ENCODE results near the gene IMMP2L.

The IMMP2L gene

GRCh38 chr7:110929480-110930249, 632.6 kb downstream of the IMMP2L start:
- DNase-seq (ENCODE audit: low spot score) = no peak

DNA sequence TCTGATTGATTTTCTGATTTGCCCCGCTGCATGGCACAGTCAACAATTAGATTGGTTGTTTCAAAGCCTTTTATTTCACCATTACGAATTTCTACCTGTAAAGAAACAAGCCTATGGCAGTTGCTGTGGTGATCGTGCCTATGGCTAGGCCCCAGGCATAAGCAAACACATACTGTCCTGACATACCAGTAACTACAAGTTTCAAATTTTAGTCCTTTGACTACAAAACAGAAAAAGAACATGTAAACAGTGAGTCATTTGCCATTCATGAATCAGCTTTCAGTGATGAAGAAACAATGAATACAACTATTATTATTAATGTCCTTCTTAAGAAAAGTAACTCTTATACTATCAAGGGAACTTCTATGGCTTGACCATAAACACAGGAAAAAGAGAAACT, 639.4 kb downstream of the IMMP2L start:
- DNase-seq (ENCODE audit: low spot score) = no peak

GRCh38 chr7:110921595-110922151, 640.6 kb downstream of the IMMP2L start:
- DNase-seq (ENCODE audit: low spot score) = no peak

DNA sequence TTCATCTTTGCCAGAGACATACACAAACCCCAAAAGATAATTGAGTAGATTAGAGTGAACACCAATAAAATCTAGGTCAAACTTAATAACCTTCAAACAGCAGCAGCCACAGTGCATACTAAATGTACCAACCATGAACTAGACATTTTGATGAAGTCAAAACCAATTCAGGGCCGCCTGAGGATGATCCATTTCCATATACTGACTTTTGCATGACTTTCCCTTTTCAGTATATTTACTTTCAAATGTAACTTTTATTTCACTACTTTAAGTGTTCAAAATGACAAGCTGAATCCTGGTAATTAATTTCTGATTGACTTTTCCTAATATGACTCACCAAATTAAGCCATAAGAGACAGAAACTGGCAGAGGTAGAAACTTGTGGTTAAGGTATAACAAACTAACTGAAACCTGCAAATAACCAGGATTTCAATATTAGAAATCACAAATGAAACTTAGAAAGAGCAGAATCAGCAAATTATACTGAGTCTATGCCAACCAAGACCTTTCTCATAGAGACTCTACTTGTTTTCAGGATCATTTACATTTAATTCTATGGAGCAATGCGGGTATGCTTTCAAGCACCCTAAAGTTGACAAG, 643.2 kb downstream of the IMMP2L start:
- no peak for DNase-seq (ENCODE audit: low spot score)

DNA sequence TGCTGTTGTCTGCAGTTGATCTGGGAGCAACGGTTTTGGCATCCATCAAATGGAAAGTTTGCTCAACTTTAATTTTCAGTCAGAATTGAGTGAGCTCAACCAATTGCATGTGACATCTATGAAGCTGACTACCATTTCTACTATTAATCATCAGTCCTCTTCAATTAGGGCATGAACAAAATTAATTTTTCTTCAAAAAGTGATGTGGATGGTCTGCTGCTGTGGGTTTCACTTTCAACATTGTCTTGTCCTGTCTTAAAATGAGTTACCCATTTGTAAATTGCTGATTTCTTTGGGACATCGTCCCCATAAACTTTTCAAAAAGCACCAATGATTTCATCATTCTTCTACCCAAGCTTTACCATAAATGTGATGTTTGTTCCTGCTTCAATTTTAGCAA, 648.0 kb downstream of the IMMP2L start:
- no peak for DNase-seq (ENCODE audit: low spot score)

DNA sequence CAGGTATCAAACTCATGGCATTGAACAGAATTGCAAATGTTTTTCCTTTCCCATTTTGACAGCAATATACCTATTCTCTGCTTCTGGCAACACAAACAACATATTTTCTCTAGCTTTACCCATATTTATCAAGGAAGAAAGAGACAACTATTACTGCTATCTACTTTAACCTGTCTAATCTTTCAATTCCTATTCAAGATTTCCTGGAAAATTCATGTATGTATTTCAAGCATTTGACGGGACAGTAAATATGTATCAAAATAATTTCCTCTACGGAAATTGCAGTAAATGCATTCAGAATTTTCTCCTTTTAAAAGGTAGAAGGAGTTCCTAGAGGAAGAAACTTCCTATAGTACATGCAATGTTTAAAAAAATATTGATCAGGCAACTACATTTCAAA, 650.7 kb downstream of the IMMP2L start:
- DNase-seq (ENCODE audit: low spot score) = no peak

- DNase-seq (ENCODE audit: low spot score) = no peak
Observed at GRCh38 chr7:110909117-110909516, 653.2 kb downstream of the IMMP2L start.

- no peak for DNase-seq (ENCODE audit: low spot score)
Observed at GRCh38 chr7:110905773-110906566, 656.3 kb downstream of the IMMP2L start.

- DNase-seq (ENCODE audit: low spot score) = no peak
Observed at GRCh38 chr7:110898516-110898915, 663.8 kb downstream of the IMMP2L start.

GRCh38 chr7:110897538-110897937, 664.8 kb downstream of the IMMP2L start:
- DNase-seq (ENCODE audit: low spot score) = no peak

DNA sequence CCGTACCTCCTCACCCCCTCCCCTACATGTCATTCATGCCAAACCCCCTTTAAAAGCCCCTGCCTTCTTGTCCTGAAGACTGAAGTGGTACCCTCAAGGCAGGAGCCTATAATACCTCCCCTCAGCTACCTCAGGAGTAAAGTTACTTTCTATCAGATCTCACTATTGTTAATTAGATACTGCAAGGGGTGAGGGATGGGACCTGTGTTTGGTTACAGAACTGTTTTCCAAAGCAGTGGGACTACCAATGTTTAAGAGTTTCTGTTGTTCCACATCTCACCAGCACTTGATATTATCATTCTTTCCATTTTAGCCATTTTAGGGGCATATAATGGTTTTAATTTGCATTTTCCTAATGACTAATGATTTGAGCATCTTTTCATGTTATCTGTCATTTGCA, 668.2 kb downstream of the IMMP2L start:
- DNase-seq (ENCODE audit: low spot score) = no peak

- no peak for DNase-seq (ENCODE audit: low spot score)
Observed at GRCh38 chr7:110891197-110891596, 671.1 kb downstream of the IMMP2L start.

DNA sequence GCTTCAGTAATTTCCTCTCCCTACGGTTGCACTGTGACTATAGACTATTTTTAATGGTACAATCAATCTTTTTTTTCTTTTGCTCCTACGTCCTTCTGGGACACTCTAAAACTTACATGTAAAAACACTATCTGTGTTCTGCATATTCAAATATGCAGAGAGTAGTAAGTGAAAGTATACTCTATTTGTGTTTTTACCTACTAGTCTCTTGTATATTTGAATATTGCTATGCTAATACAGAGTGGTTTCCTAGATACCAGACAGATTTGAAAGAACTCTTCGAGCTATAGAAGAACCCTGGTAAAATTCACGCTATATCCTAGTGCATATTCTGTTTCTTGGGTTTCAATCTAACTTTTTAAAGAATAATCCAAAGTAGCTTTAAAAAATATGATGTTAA, 672.2 kb downstream of the IMMP2L start:
- no peak for DNase-seq (ENCODE audit: low spot score)

DNA sequence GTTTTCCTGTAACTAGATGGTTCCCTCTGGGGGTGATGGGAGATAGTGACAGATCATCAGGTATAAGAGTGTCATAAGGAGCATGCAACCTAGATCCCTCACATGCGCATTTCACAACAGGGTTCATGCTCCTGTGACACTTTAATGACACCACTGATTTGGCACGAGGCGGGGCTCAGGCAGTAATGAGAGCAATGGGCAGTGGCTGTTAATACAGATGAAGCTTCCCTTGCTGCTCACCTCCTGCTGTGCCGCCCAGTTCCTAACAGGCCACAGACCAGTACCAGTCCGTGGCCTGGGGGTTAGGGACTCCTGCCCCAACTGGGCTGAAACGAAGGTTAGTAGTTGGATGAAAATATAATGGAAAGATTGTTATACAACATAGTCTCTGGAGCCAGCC, 673.0 kb downstream of the IMMP2L start:
- DNase-seq (ENCODE audit: low spot score) = no peak

DNA sequence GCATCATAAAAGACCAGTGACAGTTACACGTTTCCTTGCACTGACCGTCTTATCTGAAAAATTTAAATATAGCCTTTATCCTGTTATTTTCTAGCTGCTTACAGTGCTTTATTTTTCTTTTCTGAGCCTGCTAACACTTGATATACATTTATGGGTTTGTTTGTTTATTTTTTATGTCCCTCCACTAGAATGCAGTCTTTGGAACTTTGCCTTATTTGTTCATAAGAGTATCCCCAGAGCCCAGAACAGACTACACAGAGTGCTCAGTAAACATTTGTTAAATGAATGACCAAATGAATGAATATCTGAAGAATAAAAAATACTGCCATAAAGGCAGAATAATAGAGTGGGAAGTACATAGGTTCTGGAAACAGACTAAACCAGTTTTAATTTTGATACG, 673.7 kb downstream of the IMMP2L start:
- no peak for DNase-seq (ENCODE audit: low spot score)

- no peak for DNase-seq (ENCODE audit: low spot score)
Observed at GRCh38 chr7:110885474-110885873, 676.8 kb downstream of the IMMP2L start.

- DNase-seq (ENCODE audit: low spot score) = no peak
Observed at GRCh38 chr7:110881721-110882120, 680.6 kb downstream of the IMMP2L start.

- DNase-seq (ENCODE audit: low spot score) = no peak
Observed at GRCh38 chr7:110880971-110881370, 681.3 kb downstream of the IMMP2L start.

- DNase-seq (ENCODE audit: low spot score) = no peak
Observed at GRCh38 chr7:110877016-110877415, 685.3 kb downstream of the IMMP2L start.

DNA sequence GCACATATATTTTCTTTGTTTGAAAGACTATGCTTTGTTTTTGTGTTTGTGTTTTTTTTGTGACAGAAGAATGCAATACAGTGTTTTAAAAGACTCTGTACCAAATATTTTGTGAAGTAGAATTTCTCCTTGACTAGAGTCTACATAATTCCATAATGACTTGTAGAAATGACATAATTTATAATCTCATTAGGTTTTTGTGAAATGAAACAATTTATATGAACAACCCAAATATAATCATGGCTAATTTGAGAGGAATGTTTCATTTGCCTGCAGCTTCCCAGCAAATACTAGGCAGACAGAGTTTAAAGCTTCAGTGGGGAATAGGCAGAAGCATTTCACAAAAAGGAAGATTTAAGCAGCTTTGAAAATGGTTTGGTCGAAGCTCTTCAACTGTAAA, 686.9 kb downstream of the IMMP2L start:
- DNase-seq (ENCODE audit: low spot score) = no peak

- DNase-seq (ENCODE audit: low spot score) = no peak
Observed at GRCh38 chr7:110871856-110872255, 690.4 kb downstream of the IMMP2L start.

DNA sequence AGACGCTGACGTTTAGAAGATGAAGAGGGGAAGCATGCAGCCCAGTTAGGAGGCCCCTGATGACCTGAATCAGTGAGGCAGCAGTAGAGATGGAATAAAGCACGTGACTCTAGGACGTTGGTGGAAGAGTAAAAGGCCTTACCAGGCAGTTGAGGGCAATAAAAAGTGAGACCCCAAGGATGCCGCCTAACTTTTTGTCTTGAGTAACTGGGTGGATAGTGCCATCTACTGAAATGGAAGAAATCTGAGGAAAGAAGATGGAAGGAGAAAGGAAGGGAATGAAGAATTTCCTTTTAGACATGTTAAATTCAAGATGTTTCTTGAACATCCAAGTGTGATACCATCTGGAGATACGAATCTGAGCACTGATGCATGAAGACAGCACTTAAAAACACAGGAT, 691.4 kb downstream of the IMMP2L start:
- DNase-seq (ENCODE audit: low spot score) = no peak

DNA sequence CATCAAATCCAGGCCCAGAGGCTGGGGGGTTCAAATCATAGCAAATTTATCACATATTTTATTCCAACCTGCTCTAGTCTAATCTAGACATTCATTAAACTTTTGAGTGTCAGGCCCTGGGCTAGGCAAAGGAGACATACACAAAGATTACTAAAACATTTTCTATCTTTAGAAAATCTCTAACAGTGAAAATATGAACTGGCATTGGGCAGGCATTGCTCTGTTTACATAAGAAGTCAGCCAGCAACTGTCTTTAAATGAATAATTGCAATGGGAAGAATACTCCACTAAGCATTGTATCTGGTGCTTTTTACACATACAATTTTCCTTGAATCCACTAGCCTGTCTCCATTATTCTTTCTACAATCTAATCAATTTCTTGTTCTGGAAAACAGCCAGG, 693.8 kb downstream of the IMMP2L start:
- DNase-seq (ENCODE audit: low spot score) = no peak

Measured in globus pallidus (tissue), 1 donor.